Measurements from ENCODE around the gene CD93. TPM values are rescaled to one million over a fixed set of nuclear protein-coding genes. Genes with fewer than 3 reads are reported as not detected.

CD93 gene
- polyA plus RNA-seq, 4 donors: 0.67 to 36.7 (median 8.9) TPM

- Histone ChIP-seq H3K27me3 (ENCODE audit: control insufficient read depth in 3 of 3, insufficient read depth in 3 of 3, low read length in 3 of 3) (no peaks in the 10 kb centered on the region), H3K4me3 (ENCODE audit: low read depth in 1 of 3, low read length in 3 of 3) (peak overlapping the region in 1 of 3 donors; percentile 31), H3K27ac (ENCODE audit: low read depth in 1 of 3, low read length in 2 of 3) (peak overlapping the region in 2 of 3 donors; percentile 38 to 78), H3K36me3 (ENCODE audit: control insufficient read depth in 3 of 3, insufficient read depth in 2 of 3, low read depth in 1 of 3, low read length in 3 of 3) (no peaks in the 10 kb centered on the region), H3K4me1 (ENCODE audit: control insufficient read depth in 3 of 3, insufficient read depth in 2 of 3, low read depth in 1 of 3, low read length in 2 of 3) (no peaks in the 10 kb centered on the region), H3K9me3 (ENCODE audit: control insufficient read depth in 2 of 2, insufficient read depth in 1 of 2, low read depth in 1 of 2, low read length in 1 of 2) (no peaks in the 10 kb centered on the region)
- DNase-seq (no peak), FAIRE-seq (no peak)
- WGBS, 3 donors: 68 to 86% (median 81%) methylated on average over 19 to 24 of the region's 24 CpGs
Observed at GRCh38 chr20:23084845-23085365, 1.2 kb downstream of the CD93 start.

GRCh38 chr20:23084282-23084844 lies 1.8 kb downstream of the CD93 start:
- Histone ChIP-seq H3K27me3 (ENCODE audit: control insufficient read depth in 3 of 3, insufficient read depth in 3 of 3, low read length in 3 of 3) (no peaks in the 10 kb centered on the region), H3K4me3 (ENCODE audit: low read depth in 1 of 3, low read length in 3 of 3) (peak overlapping the region in 1 of 3 donors; percentile 31), H3K27ac (ENCODE audit: low read depth in 1 of 3, low read length in 2 of 3) (peak overlapping the region in 2 of 3 donors; percentile 38 to 78), H3K9me3 (ENCODE audit: control insufficient read depth in 2 of 2, insufficient read depth in 1 of 2, low read depth in 1 of 2, low read length in 1 of 2) (no peaks in the 10 kb centered on the region), H3K36me3 (ENCODE audit: control insufficient read depth in 3 of 3, insufficient read depth in 2 of 3, low read depth in 1 of 3, low read length in 3 of 3) (no peaks in the 10 kb centered on the region), H3K4me1 (ENCODE audit: control insufficient read depth in 3 of 3, insufficient read depth in 2 of 3, low read depth in 1 of 3, low read length in 2 of 3) (no peaks in the 10 kb centered on the region)
- DNase-seq: no peak
- 85 to 92% (median 90%) methylated on average over 17 of the region's 17 CpGs for WGBS, 3 donors
- no peak for FAIRE-seq

DNA sequence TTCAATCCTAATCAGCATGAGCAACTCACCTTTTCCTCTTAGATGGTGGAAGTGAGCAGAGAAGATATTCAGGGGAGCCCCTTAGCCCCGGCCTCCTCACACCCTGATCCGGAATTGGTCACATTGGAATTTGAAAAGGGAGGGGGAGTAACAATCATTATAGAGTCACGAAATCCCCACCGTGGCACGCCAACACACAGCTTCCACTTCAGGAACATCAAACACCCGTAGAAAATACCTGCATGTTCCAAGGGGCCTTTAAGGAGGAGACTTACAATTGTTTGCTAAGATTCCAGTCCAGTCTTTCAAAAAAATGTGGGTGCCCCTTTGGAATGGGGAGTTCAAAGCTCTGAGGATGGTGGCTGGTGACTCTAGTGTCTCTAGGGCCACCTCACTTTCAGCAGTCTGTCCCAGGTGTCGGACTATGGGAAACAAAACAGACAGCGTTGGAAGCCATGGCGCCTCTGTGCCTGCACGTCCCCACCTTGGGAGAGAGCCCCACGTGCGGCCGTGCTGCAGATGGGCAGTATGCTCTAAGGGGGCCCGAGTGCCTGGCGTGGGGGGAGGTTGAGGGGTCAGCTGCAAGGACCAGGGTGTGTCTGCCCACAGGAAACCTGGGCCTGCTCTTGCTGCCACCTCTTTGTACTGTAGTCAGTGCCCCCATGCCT lies 2.4 kb downstream of the CD93 start:
- no peak for FAIRE-seq

GRCh38 chr20:23082846-23083552 lies 3.1 kb downstream of the CD93 start:
- H3K27me3 ChIP-seq (ENCODE audit: control insufficient read depth in 3 of 3, insufficient read depth in 3 of 3, low read length in 3 of 3): no peaks in the 10 kb centered on the region
- WGBS, 3 donors: 53 to 60% (median 55%) methylated on average over 9 of the region's 9 CpGs
- FAIRE-seq: no peak
- no peak for DNase-seq
- no peaks in the 10 kb centered on the region for H3K36me3 ChIP-seq (ENCODE audit: control insufficient read depth in 3 of 3, insufficient read depth in 2 of 3, low read depth in 1 of 3, low read length in 3 of 3)
- peak overlapping the region in 1 of 3 donors; percentile 78 for H3K27ac ChIP-seq (ENCODE audit: low read depth in 1 of 3, low read length in 2 of 3)
- H3K4me3 ChIP-seq (ENCODE audit: low read depth in 1 of 3, low read length in 3 of 3): peak overlapping the region in 1 of 3 donors; percentile 31
- no peaks in the 10 kb centered on the region for H3K9me3 ChIP-seq (ENCODE audit: control insufficient read depth in 2 of 2, insufficient read depth in 1 of 2, low read depth in 1 of 2, low read length in 1 of 2)
- no peaks in the 10 kb centered on the region for H3K4me1 ChIP-seq (ENCODE audit: control insufficient read depth in 3 of 3, insufficient read depth in 2 of 3, low read depth in 1 of 3, low read length in 2 of 3)

More for the DNA sequence above, 2.4 kb downstream of the CD93 start:
- Histone ChIP-seq H3K36me3 (ENCODE audit: control insufficient read depth in 3 of 3, insufficient read depth in 2 of 3, low read depth in 1 of 3, low read length in 3 of 3) (no peaks in the 10 kb centered on the region), H3K4me3 (ENCODE audit: low read depth in 1 of 3, low read length in 3 of 3) (peak overlapping the region in 1 of 3 donors; percentile 31), H3K9me3 (ENCODE audit: control insufficient read depth in 2 of 2, insufficient read depth in 1 of 2, low read depth in 1 of 2, low read length in 1 of 2) (no peaks in the 10 kb centered on the region), H3K27me3 (ENCODE audit: control insufficient read depth in 3 of 3, insufficient read depth in 3 of 3, low read length in 3 of 3) (no peaks in the 10 kb centered on the region), H3K27ac (ENCODE audit: low read depth in 1 of 3, low read length in 2 of 3) (peak overlapping the region in 2 of 3 donors; percentile 33 to 78), H3K4me1 (ENCODE audit: control insufficient read depth in 3 of 3, insufficient read depth in 2 of 3, low read depth in 1 of 3, low read length in 2 of 3) (no peaks in the 10 kb centered on the region)
- WGBS, 3 donors: 77 to 92% (median 84%) methylated on average over 15 of the region's 15 CpGs
- DNase-seq: no peak

DNA sequence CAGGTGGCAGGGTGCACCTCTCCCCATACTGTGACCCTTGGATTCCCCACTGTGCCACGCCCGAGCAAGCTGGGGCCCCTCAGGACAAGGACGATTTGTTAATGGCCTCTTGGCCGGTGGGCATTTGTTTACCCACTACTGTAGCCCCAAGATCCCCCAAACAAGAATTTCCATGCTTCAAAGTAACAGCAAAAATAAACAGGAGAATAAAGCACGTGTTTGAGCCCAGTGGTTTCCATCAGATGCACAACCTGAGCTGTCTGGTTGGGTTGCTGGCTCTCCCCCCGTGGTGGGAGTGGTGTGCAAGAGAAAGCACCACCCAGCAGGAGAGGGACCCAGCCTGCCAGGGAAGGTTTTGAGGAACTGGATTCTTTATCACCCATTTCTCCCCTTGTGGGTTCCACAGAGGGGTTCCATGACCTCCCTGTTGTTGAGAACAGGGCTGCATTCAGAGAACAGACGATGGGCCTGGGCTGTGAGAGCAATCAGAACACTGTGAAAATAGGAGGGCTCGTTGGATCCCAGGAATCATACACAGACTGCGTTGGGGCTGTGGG lies 4.8 kb downstream of the CD93 start:
- H3K27ac ChIP-seq (ENCODE audit: low read depth in 1 of 3, low read length in 2 of 3): peak overlapping the region in 1 of 3 donors; percentile 42
- WGBS, 3 donors: 40 to 69% (median 52%) methylated on average over 9 of the region's 9 CpGs
- H3K9me3 ChIP-seq (ENCODE audit: control insufficient read depth in 2 of 2, insufficient read depth in 1 of 2, low read depth in 1 of 2, low read length in 1 of 2): no peaks in the 10 kb centered on the region

DNA sequence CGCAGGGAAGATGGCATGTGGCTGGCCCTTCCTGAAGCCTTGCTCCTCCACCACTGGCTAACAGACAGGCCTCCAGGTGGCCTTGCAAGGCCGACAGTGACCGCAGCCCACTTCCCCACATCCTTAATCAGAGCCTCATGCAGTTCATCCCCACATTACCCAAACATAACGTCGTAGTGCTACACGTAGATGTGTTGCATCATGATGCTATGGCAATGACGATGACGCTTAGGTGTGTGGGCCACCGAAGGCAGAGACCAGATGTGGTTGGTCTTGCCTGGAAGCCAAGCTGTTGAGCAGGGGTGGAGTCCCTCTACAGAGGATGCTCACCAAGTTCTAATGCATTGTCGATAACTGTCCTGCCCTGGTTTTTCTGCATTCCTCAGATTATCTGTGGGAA lies 5.6 kb downstream of the CD93 start:
- no peaks in the 10 kb centered on the region for H3K9me3 ChIP-seq (ENCODE audit: control insufficient read depth in 2 of 2, insufficient read depth in 1 of 2, low read depth in 1 of 2, low read length in 1 of 2)
- H3K27me3 ChIP-seq (ENCODE audit: control insufficient read depth in 3 of 3, insufficient read depth in 3 of 3, low read length in 3 of 3): no peaks in the 10 kb centered on the region
- no peak for DNase-seq
- no peak overlapping the region for H3K27ac ChIP-seq (ENCODE audit: low read depth in 1 of 3, low read length in 2 of 3)
- 86 to 94% (median 88%) methylated on average over 10 of the region's 10 CpGs for WGBS, 3 donors
- no peaks in the 10 kb centered on the region for H3K36me3 ChIP-seq (ENCODE audit: control insufficient read depth in 3 of 3, insufficient read depth in 2 of 3, low read depth in 1 of 3, low read length in 3 of 3)
- no peaks in the 10 kb centered on the region for H3K4me1 ChIP-seq (ENCODE audit: control insufficient read depth in 3 of 3, insufficient read depth in 2 of 3, low read depth in 1 of 3, low read length in 2 of 3)
- no peak for FAIRE-seq
- no peak overlapping the region for H3K4me3 ChIP-seq (ENCODE audit: low read depth in 1 of 3, low read length in 3 of 3)

More for the DNA sequence above, 4.8 kb downstream of the CD93 start:
- Histone ChIP-seq H3K4me1 (ENCODE audit: control insufficient read depth in 3 of 3, insufficient read depth in 2 of 3, low read depth in 1 of 3, low read length in 2 of 3) (no peaks in the 10 kb centered on the region), H3K36me3 (ENCODE audit: control insufficient read depth in 3 of 3, insufficient read depth in 2 of 3, low read depth in 1 of 3, low read length in 3 of 3) (no peaks in the 10 kb centered on the region), H3K27me3 (ENCODE audit: control insufficient read depth in 3 of 3, insufficient read depth in 3 of 3, low read length in 3 of 3) (no peaks in the 10 kb centered on the region), H3K4me3 (ENCODE audit: low read depth in 1 of 3, low read length in 3 of 3) (no peak overlapping the region)
- DNase-seq (no peak), FAIRE-seq (no peak)

GRCh38 chr20:23079926-23080325 lies 6.2 kb downstream of the CD93 start:
- FAIRE-seq: no peak
- no peak for DNase-seq
- WGBS, 3 donors: 81 to 85% (median 83%) methylated on average over 2 of the region's 2 CpGs
- no peak overlapping the region for H3K27ac ChIP-seq (ENCODE audit: low read depth in 1 of 3, low read length in 2 of 3)
- no peaks in the 10 kb centered on the region for H3K4me1 ChIP-seq (ENCODE audit: control insufficient read depth in 3 of 3, insufficient read depth in 2 of 3, low read depth in 1 of 3, low read length in 2 of 3)
- H3K9me3 ChIP-seq (ENCODE audit: control insufficient read depth in 2 of 2, insufficient read depth in 1 of 2, low read depth in 1 of 2, low read length in 1 of 2): no peaks in the 10 kb centered on the region
- no peaks in the 10 kb centered on the region for H3K36me3 ChIP-seq (ENCODE audit: control insufficient read depth in 3 of 3, insufficient read depth in 2 of 3, low read depth in 1 of 3, low read length in 3 of 3)
- no peaks in the 10 kb centered on the region for H3K27me3 ChIP-seq (ENCODE audit: control insufficient read depth in 3 of 3, insufficient read depth in 3 of 3, low read length in 3 of 3)
- H3K4me3 ChIP-seq (ENCODE audit: low read depth in 1 of 3, low read length in 3 of 3): no peak overlapping the region

DNA sequence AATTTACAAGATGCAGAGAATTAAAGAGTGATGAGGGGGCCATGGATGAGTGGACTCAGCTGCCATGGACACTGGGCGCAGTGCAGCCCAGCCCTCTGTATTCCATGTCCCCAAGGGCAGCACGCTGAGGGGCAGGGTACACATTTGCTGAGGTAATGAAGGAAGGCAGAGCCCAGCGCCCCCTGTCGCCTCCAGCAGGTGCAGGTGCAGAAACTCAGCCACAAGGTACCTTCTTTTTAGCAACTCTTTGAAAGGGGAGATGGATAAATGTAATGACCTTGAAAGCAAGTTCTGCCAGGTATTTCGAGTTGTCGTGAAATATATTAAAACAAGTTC lies 7.1 kb downstream of the CD93 start:
- WGBS, 3 donors: 52 to 69% (median 64%) methylated on average over 6 of the region's 6 CpGs
- H3K36me3 ChIP-seq (ENCODE audit: control insufficient read depth in 3 of 3, insufficient read depth in 2 of 3, low read depth in 1 of 3, low read length in 3 of 3): no peaks in the 10 kb centered on the region
- no peak for FAIRE-seq

More for the DNA sequence above, 7.1 kb downstream of the CD93 start:
- H3K27ac ChIP-seq (ENCODE audit: low read depth in 1 of 3, low read length in 2 of 3): no peak overlapping the region
- H3K4me3 ChIP-seq (ENCODE audit: low read depth in 1 of 3, low read length in 3 of 3): no peak overlapping the region
- no peaks in the 10 kb centered on the region for H3K9me3 ChIP-seq (ENCODE audit: control insufficient read depth in 2 of 2, insufficient read depth in 1 of 2, low read depth in 1 of 2, low read length in 1 of 2)
- no peak for DNase-seq
- no peaks in the 10 kb centered on the region for H3K4me1 ChIP-seq (ENCODE audit: control insufficient read depth in 3 of 3, insufficient read depth in 2 of 3, low read depth in 1 of 3, low read length in 2 of 3)
- no peaks in the 10 kb centered on the region for H3K27me3 ChIP-seq (ENCODE audit: control insufficient read depth in 3 of 3, insufficient read depth in 3 of 3, low read length in 3 of 3)
